ENCODE data around the gene IMMT. TPM values are rescaled to one million over a fixed set of nuclear protein-coding genes. Genes with fewer than 3 reads are reported as not detected.

IMMT gene
- total RNA-seq, 1 experiment from 2014 or later = 112 TPM

GRCh38 chr2:86199834-86200177 is 4.5 kb upstream of the IMMT start:
- Histone ChIP-seq H3K79me2 (ENCODE audit: insufficient read depth, low read length) (peaks cover 3% of the 10 kb centered on the region; the same call in 1 of the 2 replicates), H3T11ph (ENCODE audit: low read length) (no peak overlapping the region), H3K9ac (ENCODE audit: extremely low read depth, insufficient read length, low read length) (peak overlapping the region; percentile 89), H4K91ac (ENCODE audit: insufficient read length, low read depth, low read length) (no peak overlapping the region), H3K4me2 (ENCODE audit: insufficient read depth, insufficient read length, low read length) (peak overlapping the region; percentile 72), H3K79me1 (ENCODE audit: insufficient read depth, low read depth, low read length, poor library complexity, severe bottlenecking) (no peaks in the 10 kb centered on the region), H2AK5ac (ENCODE audit: insufficient read length, low read length) (no peak overlapping the region), H3K56ac (ENCODE audit: insufficient read length, low read depth, low read length) (no peak overlapping the region), H2BK12ac (ENCODE audit: insufficient read length, low read depth, low read length) (no peak overlapping the region), H4K8ac (replicated peaks; ENCODE audit: insufficient read length, low read depth, low read length) (no peak overlapping the region), H2BK15ac (ENCODE audit: low read depth, low read length) (no peak overlapping the region), H3K23me2 (ENCODE audit: insufficient read length, low read depth, low read length, poor library complexity, severe bottlenecking) (peaks cover 5% of the 10 kb centered on the region), H3K27ac (ENCODE audit: insufficient read length, low read depth, low read length) (no peak overlapping the region), H3K18ac (ENCODE audit: insufficient read length, low read depth, low read length) (no peak overlapping the region), H3K4me1 (ENCODE audit: insufficient read depth, low read length) (peaks cover 2% of the 10 kb centered on the region; the same call in 1 of the 2 replicates), H3K27me3 (ENCODE audit: insufficient read depth, low read length) (no peaks in the 10 kb centered on the region), H3K23ac (ENCODE audit: insufficient read length, low read depth, low read length) (no peak overlapping the region), H2BK20ac (ENCODE audit: low read depth, low read length, poor library complexity, severe bottlenecking) (no peak overlapping the region), H2AFZ (ENCODE audit: low read length) (no peak overlapping the region), H2BK5ac (ENCODE audit: insufficient read length, low read length) (peak overlapping the region; percentile 14), H3K14ac (ENCODE audit: insufficient read depth, low read length) (no peak overlapping the region; the same call in 1 of the 2 replicates), H2BK120ac (ENCODE audit: low read depth, low read length, poor library complexity, severe bottlenecking) (no peak overlapping the region), H4K20me1 (ENCODE audit: control insufficient read depth, insufficient read depth, insufficient read length) (no peaks in the 10 kb centered on the region), H3K4ac (ENCODE audit: low read depth, low read length) (no peak overlapping the region), H3K9me3 (ENCODE audit: control insufficient read depth, low read depth, low read length) (no peaks in the 10 kb centered on the region), H4K5ac (ENCODE audit: insufficient read length, low read depth, low read length) (no peak overlapping the region)
- Mint-ChIP-seq H3K27ac (peak overlapping the region; percentile 56 to 99 (median 91); a peak in 4 of 7 replicates), H3K4me1 (peaks cover 25 to 36% of the 10 kb centered on the region in 2 experiments), H3K27me3 (ENCODE audit: low read depth) (no peaks in the 10 kb centered on the region), H3K36me3 (ENCODE audit: insufficient read depth in 1 of 3, low read depth in 3 of 3) (peaks cover 0 to 2% (median 0%) of the 10 kb centered on the region in 3 experiments; a peak in 2 of 7 replicates), H3K4me3 (peak overlapping the region; percentile 99 to 100), H3K9me3 (no peaks in the 10 kb centered on the region)
- WGBS (ENCODE audit: extremely low coverage, insufficient read length, low lambda C conversion rate) = no CpG with 5 or more reads among the region's 8 CpGs
- TF ChIP-seq CTCF (conservative IDR thresholded peaks at IDR 0.05) = no peak
- DNase-seq = no peak

Measured in H9 (cell line).